Hematopoietic multipotent progenitor cell treated with erythropoietin and hydrocortisone succinate and interleukin-3 and kit ligand, for 6 days (in vitro differentiated cells): Measurements from ENCODE around the gene RASA2.
"Not testable (repeated sequence)": the region's sequence is repeated elsewhere in the genome, so short reads cannot be mapped to it uniquely, and the experiment has no call there.

Experiments
- DNase-seq: peaks from one replicate; pipeline ENCODE4 v3.0.0-alpha.2; 2015

The RASA2 gene

GRCh38 chr3:141498598-141499223 lies 11.9 kb downstream of the RASA2 start:
- DNase-seq, result peak; percentile 97

GRCh38 chr3:141499284-141499683 lies 12.5 kb downstream of the RASA2 start:
- DNase-seq, result no peak

GRCh38 chr3:141499965-141500364 lies 13.1 kb downstream of the RASA2 start:
- no peak for DNase-seq

GRCh38 chr3:141500397-141500796 lies 13.6 kb downstream of the RASA2 start:
- DNase-seq, result no peak

GRCh38 chr3:141505166-141505565 lies 18.3 kb downstream of the RASA2 start:
- DNase-seq, result no peak

GRCh38 chr3:141506071-141506470 lies 19.2 kb downstream of the RASA2 start:
- no peak for DNase-seq

- DNase-seq, result no peak
These were observed 20.7 kb downstream of the RASA2 start for GRCh38 chr3:141507392-141508066.

- DNase-seq, result no peak
These were observed 21.2 kb downstream of the RASA2 start for GRCh38 chr3:141508067-141508436.

GRCh38 chr3:141511361-141511760 lies 24.5 kb downstream of the RASA2 start:
- no peak for DNase-seq

- no peak for DNase-seq
These were observed 27.6 kb downstream of the RASA2 start for GRCh38 chr3:141514382-141514781.

- DNase-seq, result no peak
These were observed 32.8 kb downstream of the RASA2 start for GRCh38 chr3:141519587-141519986.

GRCh38 chr3:141521781-141522180 lies 35.0 kb downstream of the RASA2 start:
- no peak for DNase-seq

- no peak for DNase-seq
These were observed 37.0 kb downstream of the RASA2 start for GRCh38 chr3:141523615-141524375.

- DNase-seq, result no peak
These were observed 38.2 kb downstream of the RASA2 start for GRCh38 chr3:141524988-141525387.

- DNase-seq, result no peak
These were observed 39.0 kb downstream of the RASA2 start for GRCh38 chr3:141525814-141526213.

GRCh38 chr3:141526709-141527108 lies 39.9 kb downstream of the RASA2 start:
- DNase-seq, result no peak

GRCh38 chr3:141528800-141529199 lies 42.0 kb downstream of the RASA2 start:
- no peak for DNase-seq

GRCh38 chr3:141529256-141529655 lies 42.4 kb downstream of the RASA2 start:
- no peak for DNase-seq

- DNase-seq, result no peak
These were observed 43.0 kb downstream of the RASA2 start for GRCh38 chr3:141529717-141530414.

- DNase-seq, result no peak
These were observed 43.6 kb downstream of the RASA2 start for GRCh38 chr3:141530415-141530768.

- DNase-seq, result no peak
These were observed 45.8 kb downstream of the RASA2 start for GRCh38 chr3:141532609-141533008.

- not testable (repeated sequence) for DNase-seq
These were observed 49.2 kb downstream of the RASA2 start for GRCh38 chr3:141536017-141536416.

GRCh38 chr3:141537856-141538255 lies 51.0 kb downstream of the RASA2 start:
- peak; percentile 27 for DNase-seq
